ENCODE measurements around the gene ADAMTS13.
A peak's percentile ranks its signal among the peaks of the same experiment; 100 is the strongest.

ADAMTS13 gene

GRCh38 chr9:133457233-133457632 is 35.1 kb downstream of the ADAMTS13 start:
- no peak for DNase-seq

- DNase-seq: no peak
These were observed 35.6 kb downstream of the ADAMTS13 start for GRCh38 chr9:133457748-133458147.

GRCh38 chr9:133458643-133459312 is 36.6 kb downstream of the ADAMTS13 start:
- DNase-seq: no peak

GRCh38 chr9:133459476-133460404 is 37.6 kb downstream of the ADAMTS13 start, which contains the start of gene CACFD1:
Gene CACFD1, plus strand, starts transcription at chr9:133459978. Its CDS starts 89 bp downstream, at chr9:133460067.
- DNase-seq: peak; percentile 99

GRCh38 chr9:133460405-133461175 is 38.4 kb downstream of the ADAMTS13 start:
- peak; percentile 57 for DNase-seq

GRCh38 chr9:133461975-133462374 is 39.8 kb downstream of the ADAMTS13 start:
- no peak for DNase-seq

- no peak for DNase-seq
These were observed 41.2 kb downstream of the ADAMTS13 start for GRCh38 chr9:133463234-133463863.

GRCh38 chr9:133463864-133464615 is 41.9 kb downstream of the ADAMTS13 start:
- no peak for DNase-seq

GRCh38 chr9:133464638-133465037 is 42.5 kb downstream of the ADAMTS13 start:
- no peak for DNase-seq

- DNase-seq: no peak
These were observed 43.8 kb downstream of the ADAMTS13 start for GRCh38 chr9:133465984-133466383.

- no peak for DNase-seq
These were observed 44.9 kb downstream of the ADAMTS13 start for GRCh38 chr9:133467101-133467500.

- no peak for DNase-seq
These were observed 46.2 kb downstream of the ADAMTS13 start for GRCh38 chr9:133468374-133468773.

- DNase-seq: no peak
These were observed 46.7 kb downstream of the ADAMTS13 start for GRCh38 chr9:133468777-133469421.

- DNase-seq: no peak
These were observed 48.3 kb downstream of the ADAMTS13 start for GRCh38 chr9:133470427-133470924.

GRCh38 chr9:133470988-133471387 is 48.8 kb downstream of the ADAMTS13 start:
- no peak for DNase-seq

GRCh38 chr9:133471551-133472276 is 49.5 kb downstream of the ADAMTS13 start:
- no peak for DNase-seq

GRCh38 chr9:133472277-133472645 is 50.1 kb downstream of the ADAMTS13 start:
- DNase-seq: no peak

- DNase-seq: no peak
These were observed 50.7 kb downstream of the ADAMTS13 start for GRCh38 chr9:133472753-133473378.

- DNase-seq: no peak
These were observed 51.6 kb downstream of the ADAMTS13 start for GRCh38 chr9:133473743-133474142.

GRCh38 chr9:133474215-133474614 is 52.0 kb downstream of the ADAMTS13 start:
- DNase-seq: no peak

Measured in NCI-H1092 (cell line).